Caki2 (cell line): ENCODE measurements around the gene ABCC1. TPM values are rescaled to one million over a fixed set of nuclear protein-coding genes. Genes with fewer than 3 reads are reported as not detected.
A peak's percentile ranks its signal among the peaks of the same experiment; 100 is the strongest.
"Not testable (repeated sequence)": the region's sequence is repeated elsewhere in the genome, so short reads cannot be mapped to it uniquely, and the experiment has no call there.

Experiments used
- DNase-seq: peaks from one replicate; pipeline ENCODE4 v3.0.0-alpha.2; 2015; ENCODE audit warnings: low read depth
- in situ Hi-C: cut with HindIII; loops from 2 replicates; pipeline ENCODE4 v1.10.0; 2016; ENCODE audit warnings: low sequenced_read_pairs, low pct_unique_long_range_greater_than_20kb, mixed read lengths
- total RNA-seq: library from RNA; depleted of rRNA; stranded (reverse); fragments of >200 nt; shearing (Covaris generic); gene quantifications from 2 replicates; pipeline ENCODE4 v1.2.3, GENCODE V29; 2014; ENCODE audit warnings: low replicate concordance

ABCC1 gene
- total RNA-seq, 1 experiment from 2014 or later: 51.5 TPM

- in situ Hi-C loops: no loop called here
- no peak for DNase-seq
These were observed 14.4 kb upstream of the ABCC1 start for GRCh38 chr16:15934991-15935390.

GRCh38 chr16:15936809-15937208 lies 12.6 kb upstream of the ABCC1 start:
- DNase-seq, in situ Hi-C loops: not testable (repeated sequence)

GRCh38 chr16:15942931-15943690 lies 6.3 kb upstream of the ABCC1 start:
- in situ Hi-C loops: no loop called here
- no peak for DNase-seq

GRCh38 chr16:15946257-15947044 lies 3.0 kb upstream of the ABCC1 start:
- in situ Hi-C loops: no loop called here
- DNase-seq: peak; percentile 44

- no peak for DNase-seq
- in situ Hi-C loops: no loop called here
These were observed 1.4 kb upstream of the ABCC1 start for GRCh38 chr16:15947983-15948509.

GRCh38 chr16:15948532-15949209 lies 745 bp upstream of the ABCC1 start:
- DNase-seq: peak; percentile 45
- in situ Hi-C loops: no loop called here

DNA sequence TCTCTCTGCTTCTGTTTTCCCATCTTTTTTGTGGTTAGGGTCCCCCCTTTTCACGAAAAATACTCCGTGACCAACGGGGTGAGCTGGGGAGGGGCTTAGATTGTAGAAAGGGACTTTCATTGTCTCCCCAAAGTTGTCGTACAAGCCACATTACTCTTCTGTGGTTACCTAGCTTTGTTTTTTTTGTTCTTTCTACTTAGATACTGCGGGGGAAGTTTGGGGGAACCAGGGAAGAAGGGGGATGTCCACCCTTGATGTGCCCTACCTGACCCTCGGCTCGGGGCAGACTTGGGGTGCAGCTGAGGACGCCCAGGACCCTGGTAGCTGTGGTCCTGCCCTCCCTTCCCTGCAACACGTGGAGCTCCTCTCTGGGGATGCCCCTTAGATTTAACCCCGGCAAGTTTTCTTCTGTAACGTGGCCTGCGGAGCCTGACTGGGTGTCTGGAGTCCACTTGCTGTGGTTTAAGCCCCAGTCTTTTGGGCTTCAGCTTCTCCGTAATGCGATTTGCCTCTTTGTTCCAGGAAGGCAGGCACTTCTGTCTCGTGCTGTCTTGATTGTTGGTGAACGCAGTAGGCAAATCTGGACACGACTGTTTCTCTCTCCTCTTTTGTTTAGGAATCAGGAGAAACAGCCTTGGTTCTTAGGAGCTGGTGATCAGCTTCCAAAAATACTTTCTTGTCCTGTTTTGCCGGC lies 892 bp downstream of the ABCC1 start:
- DNase-seq: no peak
- in situ Hi-C loops: no loop called here

DNA sequence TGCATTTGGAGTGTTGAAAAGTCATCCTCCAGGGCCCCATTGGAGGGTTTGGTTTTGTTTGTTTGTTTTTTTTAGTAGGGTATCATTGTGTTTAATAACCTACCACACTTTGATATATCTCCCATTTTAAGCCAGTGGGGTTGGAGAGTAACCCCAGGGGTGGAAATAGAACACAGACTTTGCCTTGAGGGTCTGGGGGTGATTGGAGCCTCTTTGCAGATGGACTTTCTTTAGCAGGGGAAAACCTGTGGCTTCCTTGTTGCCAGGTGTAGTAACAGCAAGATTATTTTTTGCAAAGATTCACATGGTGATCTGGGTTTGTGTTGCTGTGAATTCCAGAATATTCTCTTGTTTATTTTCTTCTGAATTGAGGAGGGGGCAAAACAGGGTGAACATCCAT lies 1.5 kb downstream of the ABCC1 start:
- in situ Hi-C loops: no loop called here

DNA sequence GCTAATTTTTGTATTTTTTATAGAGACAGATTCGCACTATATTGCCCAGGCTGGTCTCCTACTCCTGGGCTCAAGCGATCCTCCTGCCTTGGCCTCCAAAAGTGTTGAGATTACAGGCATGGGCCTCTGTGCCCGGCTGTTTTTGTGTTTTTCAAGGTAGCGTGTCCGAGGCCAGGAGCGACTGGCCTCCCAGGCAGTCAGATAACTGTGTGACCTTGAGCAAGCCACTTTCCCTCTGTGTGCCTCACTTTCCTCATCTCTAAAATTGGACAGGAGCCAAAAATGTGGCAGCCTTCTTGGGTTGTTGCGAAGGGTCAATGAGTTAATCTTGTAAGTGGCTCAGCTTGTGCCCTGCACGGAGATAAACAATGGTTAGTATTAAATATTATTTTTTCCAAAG lies 2.4 kb downstream of the ABCC1 start:
- in situ Hi-C loops: no loop called here
- no peak for DNase-seq

More for the DNA sequence above, 1.5 kb downstream of the ABCC1 start:
- no peak for DNase-seq

- DNase-seq: no peak
- in situ Hi-C loops: no loop called here
These were observed 2.9 kb downstream of the ABCC1 start for GRCh38 chr16:15952265-15952711.

DNA sequence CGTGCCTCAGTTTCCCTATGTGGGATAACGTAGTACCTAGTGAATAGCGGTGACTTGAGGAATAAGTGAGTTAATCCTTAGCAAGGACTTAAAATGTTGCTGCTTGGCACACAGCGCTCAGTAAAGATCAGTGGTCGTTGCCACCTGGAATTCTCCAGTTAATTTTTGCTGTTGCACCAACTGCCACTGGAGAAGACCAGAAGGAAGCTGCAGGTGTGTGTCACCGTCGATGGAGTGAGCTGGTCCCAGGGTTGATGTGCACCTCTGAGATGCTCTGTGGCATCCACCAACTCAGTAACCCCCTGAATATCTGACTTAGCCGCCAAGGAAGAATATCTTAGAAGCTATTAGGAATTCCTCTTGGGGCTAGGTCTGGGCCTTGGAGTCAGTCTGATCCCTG lies 4.1 kb downstream of the ABCC1 start:
- in situ Hi-C loops: no loop called here

GRCh38 chr16:15953929-15954813 lies 4.8 kb downstream of the ABCC1 start:
- no peak for DNase-seq
- in situ Hi-C loops: no loop called here

More for the DNA sequence above, 4.1 kb downstream of the ABCC1 start:
- DNase-seq: no peak

DNA sequence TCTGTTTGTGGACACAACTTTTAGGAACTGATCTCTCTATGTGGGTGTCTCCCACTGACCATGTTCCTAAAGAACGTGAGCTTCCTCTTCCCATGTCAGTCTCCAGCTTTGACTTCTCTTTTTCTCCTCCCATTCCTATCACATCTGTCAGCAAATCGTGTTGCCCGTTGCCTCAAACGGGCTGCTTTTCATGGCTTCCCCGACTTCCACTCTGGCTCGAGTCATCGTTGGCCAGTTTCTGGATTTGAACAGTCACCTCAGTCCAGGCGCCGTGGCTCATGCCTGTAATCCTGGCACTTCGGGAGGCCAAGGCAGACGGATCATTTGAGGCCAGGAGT lies 5.4 kb downstream of the ABCC1 start:
- in situ Hi-C loops: no loop called here

GRCh38 chr16:15955425-15955824 lies 6.0 kb downstream of the ABCC1 start:
- in situ Hi-C loops: no loop called here
- no peak for DNase-seq

More for the DNA sequence above, 5.4 kb downstream of the ABCC1 start:
- no peak for DNase-seq

GRCh38 chr16:15956106-15956505 lies 6.7 kb downstream of the ABCC1 start:
- in situ Hi-C loops, DNase-seq: not testable (repeated sequence)

GRCh38 chr16:15958703-15959348 lies 9.4 kb downstream of the ABCC1 start:
- DNase-seq: no peak
- in situ Hi-C loops: no loop called here
